Liver (tissue), 9 donors: ENCODE data around the gene USP49. TPM values are rescaled to one million over a fixed set of nuclear protein-coding genes. Genes with fewer than 3 reads are reported as not detected.

ENCODE experiments used
- DNase-seq: peaks from one replicate; pipeline ENCODE4 v3.0.0-alpha.2; 2017; ENCODE audit warnings: low spot score
- H3K27ac ChIP-seq, 2 donors: one replicate each; pipeline ENCODE4 v1.7.0; 2013; ENCODE audit warnings: inconsistent platforms in 2 of 2, low read length in 2 of 2, control low read depth in 1 of 2, low read depth in 1 of 2, mild to moderate bottlenecking in 1 of 2
- H3K27me3 ChIP-seq, 4 donors: one replicate each; pipeline versions ENCODE4 v1.6.1 to v1.7.0; 2013; ENCODE audit warnings: low read length in 3 of 4, inconsistent platforms in 1 of 4, mild to moderate bottlenecking in 1 of 4, moderate library complexity in 1 of 4; ENCODE audit not compliant: control insufficient read depth in 4 of 4, insufficient read depth in 4 of 4
- H3K36me3 ChIP-seq, 4 donors: one replicate each; pipeline versions ENCODE4 v1.6.1 to v1.7.0; 2013; ENCODE audit warnings: low read length in 3 of 4, mild to moderate bottlenecking in 3 of 4, low read depth in 1 of 4, moderate library complexity in 1 of 4; ENCODE audit not compliant: control insufficient read depth in 4 of 4, insufficient read depth in 3 of 4
- H3K4me1 ChIP-seq, 4 donors: one replicate each; pipeline versions ENCODE4 v1.6.1 to v1.7.0; 2013; ENCODE audit warnings: low read length in 3 of 4, mild to moderate bottlenecking in 3 of 4, moderate library complexity in 1 of 4; ENCODE audit not compliant: control insufficient read depth in 4 of 4, insufficient read depth in 4 of 4
- H3K4me3 ChIP-seq, 3 donors: one replicate each; pipeline versions ENCODE4 v1.6.1 to v1.7.0; 2013; ENCODE audit warnings: low read length in 3 of 3, control low read depth in 1 of 3, low read depth in 1 of 3, mild to moderate bottlenecking in 1 of 3
- H3K9ac ChIP-seq, 2 donors: one replicate each; pipeline ENCODE4 v1.7.0; 2013; ENCODE audit warnings: low read length in 2 of 2, mild to moderate bottlenecking in 2 of 2, moderate library complexity in 2 of 2, control low read depth in 1 of 2, low read depth in 1 of 2
- H3K9me3 ChIP-seq, 4 donors: one replicate each; pipeline versions ENCODE4 v1.6.1 to v1.7.0; 2013; ENCODE audit warnings: low read length in 3 of 4; ENCODE audit not compliant: control insufficient read depth in 4 of 4
- ATF3 ChIP-seq: IDR thresholded peaks from 2 replicates; pipeline ENCODE4 v1.6.1; 2016; ENCODE audit warnings: antibody characterized with exemption
- CTCF ChIP-seq: fragments of 150-350 bp; IDR thresholded peaks from 2 replicates; pipeline ENCODE4 v1.5.1; 2017; ENCODE audit warnings: improper control_type of control experiment, low read depth, low read length; ENCODE audit not compliant: missing input control
- EGR1 ChIP-seq, 2 donors: IDR thresholded peaks; 2 replicates each; pipeline ENCODE4 v1.6.1; 2016 to 2018; ENCODE audit warnings: antibody characterized with exemption in 2 of 2, low read depth in 2 of 2
- FOXA1 ChIP-seq: IDR thresholded peaks from 2 replicates; pipeline ENCODE4 v1.6.1; 2016; ENCODE audit warnings: antibody characterized with exemption
- FOXA2 ChIP-seq: IDR thresholded peaks from 2 replicates; pipeline ENCODE4 v1.6.1; 2016; ENCODE audit warnings: antibody characterized with exemption
- GABPA ChIP-seq, 2 donors: IDR thresholded peaks in 1 of 2; conservative IDR thresholded peaks in 1 of 2; 2 replicates each; pipeline ENCODE4 v1.6.1; 2016; ENCODE audit warnings: antibody characterized with exemption in 2 of 2, mild to moderate bottlenecking in 1 of 2, moderate library complexity in 1 of 2
- HNF4A ChIP-seq, 2 donors: conservative IDR thresholded peaks; 2 replicates each; pipeline ENCODE4 v1.6.1; 2016; ENCODE audit warnings: antibody characterized with exemption in 2 of 2, mild to moderate bottlenecking in 2 of 2
- HNF4G ChIP-seq: IDR thresholded peaks from 2 replicates; pipeline ENCODE4 v1.6.1; 2016; ENCODE audit warnings: antibody characterized with exemption
- JUND ChIP-seq, 2 donors: IDR thresholded peaks; 2 replicates each; pipeline ENCODE4 v1.6.1; 2016; ENCODE audit warnings: antibody characterized with exemption in 2 of 2
- MAX ChIP-seq: IDR thresholded peaks from 2 replicates; pipeline ENCODE4 v1.6.1; 2016; ENCODE audit warnings: antibody characterized with exemption
- NR2F2 ChIP-seq: IDR thresholded peaks from 2 replicates; pipeline ENCODE4 v1.6.1; 2016; ENCODE audit warnings: antibody characterized with exemption
- RAD21 ChIP-seq, 2 donors: IDR thresholded peaks; 2 replicates each; pipeline ENCODE4 v1.6.1; 2016; ENCODE audit warnings: antibody characterized with exemption in 2 of 2, mild to moderate bottlenecking in 2 of 2
- REST ChIP-seq: IDR thresholded peaks from 2 replicates; pipeline ENCODE4 v1.6.1; 2016; ENCODE audit warnings: antibody characterized with exemption, mild to moderate bottlenecking
- SP1 ChIP-seq: IDR thresholded peaks from 2 replicates; pipeline ENCODE4 v1.6.1; 2018; ENCODE audit warnings: antibody characterized with exemption, mild to moderate bottlenecking
- TAF1 ChIP-seq: conservative IDR thresholded peaks from 2 replicates; pipeline ENCODE4 v1.6.1; 2016; ENCODE audit warnings: antibody characterized with exemption, mild to moderate bottlenecking
- YY1 ChIP-seq: IDR thresholded peaks from 2 replicates; pipeline ENCODE4 v1.6.1; 2016; ENCODE audit warnings: antibody characterized with exemption, mild to moderate bottlenecking
- WGBS: extraction: QIAGEN DNeasy Blood & Tissue Kit; methylation state at CpG from one replicate; pipeline ENCODE4 v1.1.7; 2013; 5-methylcytosine and 5-hydroxymethylcytosine counted together
- polyA plus RNA-seq, 2 donors: library from polyadenylated mRNA; stranded (reverse) in 1 of 2; unstranded in 1 of 2; fragments of 200-250 nt in 1 of 2; fragments of >200 nt in 1 of 2; fragmentation: Nextera tagmentation in 1 of 2; extraction: Ambion mirVana in 1 of 2; gene quantifications; one replicate each; pipeline versions ENCODE4 v1.2.1 to v1.2.3, GENCODE V29; 2013 to 2015
- total RNA-seq, 2 donors: library from RNA; depleted of rRNA; stranded (reverse); fragments of >200 nt; gene quantifications; one replicate each; pipeline ENCODE4 v1.2.3, GENCODE V29; 2014
- TF ChIP-seq, protein P1 (sequence below): IDR thresholded peaks from 2 replicates; pipeline ENCODE4 v1.6.1; 2016; ENCODE audit warnings: antibody characterized with exemption
- donor health status: healthy.
- donor health status: healthy.
- donor health status: healthy.
- donor health status: healthy.
- donor health status: healthy.

The USP49 gene
- total and polyA plus RNA-seq, 4 donors, result 0.33 to 3.4 (median 1.1) TPM

DNA sequence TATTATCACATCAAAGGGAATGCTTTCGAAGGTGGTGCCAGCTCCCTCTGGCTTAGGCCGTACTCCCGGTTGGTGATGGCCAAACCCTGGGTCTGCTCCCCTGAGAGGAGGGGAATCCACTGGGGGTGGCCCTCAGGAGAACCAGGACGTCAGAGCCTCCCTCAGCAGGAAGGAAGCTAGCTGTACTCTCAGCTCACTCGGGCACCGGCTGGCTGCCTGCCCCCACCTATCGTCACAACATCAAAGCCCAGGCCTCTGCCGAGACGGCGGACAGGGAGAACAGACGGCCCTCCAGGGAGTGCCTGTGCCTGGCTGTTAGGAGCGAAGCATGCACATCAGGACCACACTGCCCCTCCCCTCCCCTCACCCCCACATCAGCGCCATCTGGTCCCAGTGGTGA lies 138.8 kb downstream of the USP49 start:
- 79% methylated on average over 13 of the region's 13 CpGs for WGBS
- Histone ChIP-seq H3K36me3 (no peaks in the 10 kb centered on the region), H3K9ac (no peak overlapping the region), H3K4me1 (no peaks in the 10 kb centered on the region), H3K9me3 (no peaks in the 10 kb centered on the region), H3K4me3 (no peak overlapping the region), H3K27ac (no peak overlapping the region), H3K27me3 (no peaks in the 10 kb centered on the region)
- DNase-seq, result no peak
- no peak for TF ChIP-seq ATF3
- no peak for TF ChIP-seq TAF1
- TF ChIP-seq EGR1 (IDR thresholded peaks at IDR 0.05; ENCODE audit: low read depth in 2 of 2), result no peak
- TF ChIP-seq REST, result no peak
- TF ChIP-seq, protein P1, sequence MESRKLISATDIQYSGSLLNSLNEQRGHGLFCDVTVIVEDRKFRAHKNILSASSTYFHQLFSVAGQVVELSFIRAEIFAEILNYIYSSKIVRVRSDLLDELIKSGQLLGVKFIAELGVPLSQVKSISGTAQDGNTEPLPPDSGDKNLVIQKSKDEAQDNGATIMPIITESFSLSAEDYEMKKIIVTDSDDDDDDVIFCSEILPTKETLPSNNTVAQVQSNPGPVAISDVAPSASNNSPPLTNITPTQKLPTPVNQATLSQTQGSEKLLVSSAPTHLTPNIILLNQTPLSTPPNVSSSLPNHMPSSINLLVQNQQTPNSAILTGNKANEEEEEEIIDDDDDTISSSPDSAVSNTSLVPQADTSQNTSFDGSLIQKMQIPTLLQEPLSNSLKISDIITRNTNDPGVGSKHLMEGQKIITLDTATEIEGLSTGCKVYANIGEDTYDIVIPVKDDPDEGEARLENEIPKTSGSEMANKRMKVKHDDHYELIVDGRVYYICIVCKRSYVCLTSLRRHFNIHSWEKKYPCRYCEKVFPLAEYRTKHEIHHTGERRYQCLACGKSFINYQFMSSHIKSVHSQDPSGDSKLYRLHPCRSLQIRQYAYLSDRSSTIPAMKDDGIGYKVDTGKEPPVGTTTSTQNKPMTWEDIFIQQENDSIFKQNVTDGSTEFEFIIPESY, result no peak
- TF ChIP-seq YY1, result no peak
- no peak for TF ChIP-seq FOXA1
- no peak for TF ChIP-seq RAD21 (IDR thresholded peaks at IDR 0.05)
- no peak for TF ChIP-seq GABPA (IDR thresholded peaks at IDR 0.05 in 1 of 2, conservative IDR thresholded peaks at IDR 0.05 in 1 of 2)
- TF ChIP-seq FOXA2, result no peak
- no peak for TF ChIP-seq JUND (IDR thresholded peaks at IDR 0.05)
- TF ChIP-seq CTCF, result no peak
- TF ChIP-seq MAX, result no peak
- TF ChIP-seq HNF4G, result no peak

- WGBS, result 78% methylated on average over 4 of the region's 4 CpGs
- DNase-seq, result no peak
- Histone ChIP-seq H3K27ac (no peak overlapping the region), H3K9ac (no peak overlapping the region), H3K4me1 (no peaks in the 10 kb centered on the region), H3K36me3 (no peaks in the 10 kb centered on the region), H3K4me3 (no peak overlapping the region), H3K27me3 (no peaks in the 10 kb centered on the region), H3K9me3 (no peaks in the 10 kb centered on the region)
- TF ChIP-seq GABPA (IDR thresholded peaks at IDR 0.05 in 1 of 2, conservative IDR thresholded peaks at IDR 0.05 in 1 of 2) (no peak), ATF3 (no peak), HNF4G (no peak), FOXA2 (no peak), NR2F2 (no peak), HNF4A (conservative IDR thresholded peaks at IDR 0.05) (no peak), SP1 (no peak), EGR1 (IDR thresholded peaks at IDR 0.05; ENCODE audit: low read depth in 2 of 2) (no peak), MAX (no peak), FOXA1 (no peak), CTCF (no peak), REST (no peak)
Observed at GRCh38 chr6:41755895-41756294, 139.3 kb downstream of the USP49 start.
